ENCODE data around the gene SLC44A4. TPM values are rescaled to one million over a fixed set of nuclear protein-coding genes. Genes with fewer than 3 reads are reported as not detected.
"Not testable (repeated sequence)": the region's sequence is repeated elsewhere in the genome, so short reads cannot be mapped to it uniquely, and the experiment has no call there.

SLC44A4 gene
- total and polyA plus RNA-seq, 2 of the 8 experiments (the other 6 are each of a cell fraction or from before 2014, with no cell fraction given), result 4.8 to 7.0 TPM

- H3K14ac ChIP-seq (ENCODE audit: insufficient read length); H3K79me2 ChIP-seq (ENCODE audit: control insufficient read depth in 1 of 2, insufficient read depth in 2 of 2, low read length in 2 of 2); H3K4ac ChIP-seq (replicated peaks; ENCODE audit: insufficient read length, low read depth, low read length); H3K27ac ChIP-seq (ENCODE audit: low read depth, low read length); H3K9me3 ChIP-seq (ENCODE audit: insufficient read depth in 2 of 2, low read depth in 1 of 2, low read length in 1 of 2); H3K23me2 ChIP-seq (ENCODE audit: low read depth, low read length); H4K5ac ChIP-seq (ENCODE audit: insufficient read length, low read depth, low read length); H2BK20ac ChIP-seq (ENCODE audit: low read length); H3K79me1 ChIP-seq (ENCODE audit: low read depth, low read length); H4K8ac ChIP-seq (ENCODE audit: extremely low read depth, insufficient read depth, low read length); H2BK12ac ChIP-seq (ENCODE audit: low read depth, low read length); H2BK5ac ChIP-seq (ENCODE audit: low read depth, low read length); H2BK15ac ChIP-seq (ENCODE audit: low read length); FAIRE-seq; H2BK120ac ChIP-seq (replicated peaks; ENCODE audit: low read depth, low read length); H4K91ac ChIP-seq (replicated peaks; ENCODE audit: insufficient read length, low read length); H3K18ac ChIP-seq (ENCODE audit: extremely low read depth, low read length); H3K23ac ChIP-seq (ENCODE audit: insufficient read length); H2AFZ ChIP-seq (ENCODE audit: low read length); H2AK5ac ChIP-seq (ENCODE audit: low read depth, low read length); H4K20me1 ChIP-seq (replicated peaks in 1 of 2; ENCODE audit: control insufficient read depth in 1 of 2, insufficient read depth in 2 of 2, low read length in 2 of 2); H3K56ac ChIP-seq (replicated peaks; ENCODE audit: insufficient read length, low read depth, low read length); H3K27me3 ChIP-seq (replicated peaks in 1 of 4; ENCODE audit: control insufficient read depth in 3 of 4, extremely low read depth in 1 of 4, insufficient read depth in 3 of 4, low read length in 3 of 4); DNase-seq (ENCODE audit: low read depth in 1 of 2, low spot score in 2 of 2); H3K9ac ChIP-seq (replicated peaks in 1 of 4; ENCODE audit: extremely low read depth in 1 of 4, low read depth in 3 of 4, low read length in 3 of 4): not testable (repeated sequence)
- H3K4me2 ChIP-seq (ENCODE audit: insufficient read depth in 1 of 2, low read depth in 2 of 2, low read length in 2 of 2), result peak overlapping the region; percentile 76 to 89
- peaks cover 0 to 10% (median 3%) of the 10 kb centered on the region in 4 experiments; a peak in 4 of 8 replicates for H3K36me3 ChIP-seq (ENCODE audit: control insufficient read depth in 2 of 4, insufficient read depth in 4 of 4, low read length in 3 of 4)
- 37% methylated on average over 16 of the region's 16 CpGs; no CpG with 5 or more reads in 1 of the 2 experiments for WGBS, 2 experiments (ENCODE audit: extremely low coverage in 1 of 2, insufficient coverage in 1 of 2, insufficient read length in 1 of 2, insufficient replicate concordance in 2 of 2, low coverage in 1 of 2, low lambda C conversion rate in 2 of 2, missing lambda C conversion rate in 1 of 2)
- POLR2A ChIA-PET (ENCODE audit: partially characterized antibody), result interaction anchor here (1.0 to 6.7 kb wide), 20 partner anchors 11 to 322 kb away, joined by 3 to 71 read pairs (median 8); partner anchors contain the start of genes ATP6V1G2, DDAH2, DDX39B and DXO
- peaks cover 0 to 12% (median 0%) of the 10 kb centered on the region in 4 experiments; a peak in 5 of 7 replicates for H3K4me1 ChIP-seq (replicated peaks in 1 of 4; ENCODE audit: control insufficient read depth in 3 of 4, insufficient read depth in 4 of 4, low read length in 3 of 4)
- 0 out of 2 replicates have a peak, but pooled peaks have one; percentile 36 for TF ChIP-seq KDM1A (IDR thresholded peaks at IDR 0.05; ENCODE audit: borderline replicate concordance, low read length)
- H3K4me3 ChIP-seq (ENCODE audit: extremely low read depth in 1 of 4, insufficient read depth in 2 of 4, low read depth in 3 of 4, low read length in 4 of 4), result peak overlapping the region; percentile 63 to 96 (median 78)
- CTCF ChIA-PET (ENCODE audit: partially characterized antibody), result interaction anchor here (0.6 to 2.3 kb wide), 4 partner anchors 9 to 175 kb away, joined by 3 to 13 read pairs (median 4); no protein-coding TSS in a partner anchor
Observed at GRCh38 chr6:31864123-31864562, 14.7 kb downstream of the SLC44A4 start.

Measured in H1 (cell line).